IMR-90 (cell line): ENCODE data around the gene KLHL25. TPM values are rescaled to one million over a fixed set of nuclear protein-coding genes. Genes with fewer than 3 reads are reported as not detected.

ENCODE experiments used
- ATAC-seq: fragments of 200-7000 bp; cut with Tn5 transposase; 2 replicates; pipeline ENCODE4 v1.9.1; 2020; ENCODE audit warnings: low read depth, mild to moderate bottlenecking, moderate library complexity
- BruUV-seq: library from RNA; stranded (reverse); fragments of 400-500 nt; replicated peaks from 2 replicates; lab custom pipeline; 2021; lab: Mats Ljungman, UMichigan
- CTCF ChIA-PET: fragments of 300-600 bp; formaldehyde crosslinking; extraction: SDS; loops from one replicate; lab custom pipeline; 2021; ENCODE audit warnings: antibody characterized with exemption; lab: Yijun Ruan, JAX
- POLR2A ChIA-PET: fragments of 300-600 bp; sonication (Branson Sonifier 250); formaldehyde crosslinking; loops from one replicate; lab custom pipeline; 2022; ENCODE audit warnings: antibody characterized with exemption; ENCODE audit not compliant: unreplicated experiment; lab: Charles Lee
- DNase-seq: peaks from one replicate; pipeline ENCODE4 v3.0.0; 2013
- H2AFZ ChIP-seq: replicated peaks from 2 replicates; pipeline ENCODE3; 2013; ENCODE audit warnings: low read length, mild to moderate bottlenecking; ENCODE audit not compliant: poor library complexity
- H2AK5ac ChIP-seq: 2 replicates; pipeline ENCODE4 v1.6.1; 2013; ENCODE audit warnings: low read depth, low read length, inconsistent platforms
- H2AK9ac ChIP-seq: replicated peaks from 2 replicates; pipeline ENCODE3; 2013; ENCODE audit warnings: mild to moderate bottlenecking, low read depth, low read length, moderate library complexity; ENCODE audit not compliant: poor library complexity
- H2BK120ac ChIP-seq: 2 replicates; pipeline ENCODE4 v1.6.1; 2013; ENCODE audit warnings: low read depth, low read length, inconsistent platforms
- H2BK15ac ChIP-seq: 3 replicates; pipeline ENCODE4 v1.6.1; 2013; ENCODE audit warnings: low read depth, low read length, inconsistent platforms
- H2BK20ac ChIP-seq: 2 replicates; pipeline ENCODE4 v1.6.1; 2013; ENCODE audit warnings: low read depth, mild to moderate bottlenecking, inconsistent platforms, low read length, moderate library complexity
- H2BK5ac ChIP-seq: 2 replicates; pipeline ENCODE4 v1.6.1; 2013; ENCODE audit warnings: mild to moderate bottlenecking, low read depth, low read length, inconsistent platforms; ENCODE audit not compliant: poor library complexity, severe bottlenecking
- H3K14ac ChIP-seq: replicated peaks from 2 replicates; pipeline ENCODE4 v1.6.1; 2013; ENCODE audit warnings: low read depth, low read length, inconsistent platforms
- H3K18ac ChIP-seq: 2 replicates; pipeline ENCODE4 v1.6.1; 2013; ENCODE audit warnings: low read depth, low read length, control low read depth
- H3K23ac ChIP-seq: 2 replicates; pipeline ENCODE4 v1.6.1; 2013; ENCODE audit warnings: low read depth, low read length, inconsistent platforms
- H3K27ac ChIP-seq: 2 replicates; pipeline ENCODE4 v1.5.1; 2013; ENCODE audit warnings: mild to moderate bottlenecking, control low read depth, low read length; ENCODE audit not compliant: insufficient read depth
- H3K27me3 ChIP-seq: 2 replicates; pipeline ENCODE4 v1.6.1; 2013; ENCODE audit warnings: low read length; ENCODE audit not compliant: control insufficient read depth, insufficient read depth
- H3K36me3 ChIP-seq: 2 replicates; pipeline ENCODE4 v1.6.1; 2013; ENCODE audit warnings: low read length, mixed read lengths; ENCODE audit not compliant: control insufficient read depth, insufficient read depth
- H3K4ac ChIP-seq: 2 replicates; pipeline ENCODE4 v1.6.1; 2013; ENCODE audit warnings: low read depth, low read length, inconsistent platforms
- H3K4me1 ChIP-seq: 2 replicates; pipeline ENCODE4 v1.6.1; 2013; ENCODE audit warnings: low read length, mixed read lengths; ENCODE audit not compliant: control insufficient read depth, insufficient read depth
- H3K4me2 ChIP-seq: 2 replicates; pipeline ENCODE4 v1.6.1; 2013; ENCODE audit warnings: low read depth, mild to moderate bottlenecking, control low read depth, low read length, moderate library complexity
- H3K4me3 ChIP-seq: 2 replicates; pipeline ENCODE4 v1.5.1; 2013; ENCODE audit warnings: low read depth, mild to moderate bottlenecking, control low read depth, low read length, moderate library complexity; ENCODE audit not compliant: insufficient read depth
- H3K56ac ChIP-seq: 2 replicates; pipeline ENCODE4 v1.6.1; 2013; ENCODE audit warnings: low read length, inconsistent platforms; ENCODE audit not compliant: insufficient read depth; ENCODE audit errors: extremely low read depth
- H3K79me1 ChIP-seq, 2 experiments: 2 replicates each; pipeline ENCODE4 v1.6.1; 2013; ENCODE audit warnings: low read length in 2 of 2, inconsistent platforms in 1 of 2, low read depth in 1 of 2
- H3K9ac ChIP-seq: 2 replicates; pipeline ENCODE4 v1.6.1; 2013; ENCODE audit warnings: low read depth, low read length, control low read depth
- H3K9me1 ChIP-seq: 2 replicates; pipeline ENCODE4 v1.6.1; 2013; ENCODE audit warnings: low read length, inconsistent platforms; ENCODE audit not compliant: insufficient read depth
- H3K9me3 ChIP-seq: 2 replicates; pipeline ENCODE4 v1.6.1; 2013; ENCODE audit warnings: low read length; ENCODE audit not compliant: control insufficient read depth, insufficient read depth
- H4K20me1 ChIP-seq: 2 replicates; pipeline ENCODE4 v1.6.1; 2013; ENCODE audit warnings: low read length, inconsistent platforms; ENCODE audit not compliant: insufficient read depth
- H4K5ac ChIP-seq: 2 replicates; pipeline ENCODE4 v1.6.1; 2013; ENCODE audit warnings: mild to moderate bottlenecking, low read depth, low read length, control low read depth
- H4K8ac ChIP-seq, 2 experiments: 2 replicates each; pipeline ENCODE4 v1.6.1; 2013; ENCODE audit warnings: low read depth in 2 of 2, low read length in 2 of 2, control low read depth in 1 of 2, inconsistent platforms in 1 of 2
- H4K91ac ChIP-seq: 2 replicates; pipeline ENCODE4 v1.6.1; 2013; ENCODE audit warnings: low read depth, low read length, inconsistent platforms; ENCODE audit not compliant: insufficient read depth
- CEBPB ChIP-seq: IDR thresholded peaks from 2 replicates; pipeline ENCODE4 v1.6.1; 2012; ENCODE audit warnings: low read depth, low read length, improper control_type of control experiment
- ELK1 ChIP-seq: fragments of 150-350 bp; IDR thresholded peaks from 2 replicates; pipeline ENCODE4 v1.6.1; 2016; ENCODE audit warnings: low read depth, mild to moderate bottlenecking, low read length, moderate library complexity, borderline replicate concordance
- FOS ChIP-seq: fragments of 150-350 bp; IDR thresholded peaks from 2 replicates; pipeline ENCODE4 v1.6.1; 2016; ENCODE audit warnings: low read depth, low read length
- POLR2A ChIP-seq: IDR thresholded peaks from 2 replicates; pipeline ENCODE4 v1.6.1; 2012; ENCODE audit warnings: mild to moderate bottlenecking, low read depth, low read length
- dilution Hi-C: fragments of 300-500 bp; cut with HindIII; formaldehyde crosslinking; loops from one replicate; pipeline ENCODE4 v1.14.3; 2018; ENCODE audit warnings: low sequenced_read_pairs; ENCODE audit not compliant: unreplicated experiment
- in situ Hi-C: fragments of 300-500 bp; cut with MboI; formaldehyde crosslinking; loops from 3 replicates; pipeline ENCODE4 v1.14.3; 2019; ENCODE audit warnings: low sequenced_read_pairs, inconsistent platforms, mixed read lengths
- intact Hi-C: fragments of 100-400 bp; cut with micrococcal nuclease; formaldehyde crosslinking; loops from 2 replicates; pipeline ENCODE4 v1.10.0; 2022
- polyA plus RNA-seq, 3 experiments: library from polyadenylated mRNA; depleted of rRNA; stranded (reverse); fragments of >200 nt; gene quantifications; 2 replicates each; pipeline ENCODE4 v1.2.3, GENCODE V29; 2012; ENCODE audit warnings: low replicate concordance in 1 of 3
- total RNA-seq: library from RNA; depleted of rRNA; stranded (reverse); fragments of >200 nt; gene quantifications from 2 replicates; pipeline ENCODE4 v1.2.3, GENCODE V29; 2012

KLHL25 gene
- total and polyA plus RNA-seq, 2 of the 4 experiments (the other 2 are of a cell fraction), result 2.7 to 5.6 TPM

GRCh38 chr15:85813234-85813633 is 18.5 kb upstream of the KLHL25 start:
- Histone ChIP-seq H3K56ac (no peak overlapping the region), H4K91ac (no peak overlapping the region), H3K4me3 (no peak overlapping the region), H3K9ac (no peak overlapping the region), H2BK15ac (no peak overlapping the region), H3K9me3 (no peaks in the 10 kb centered on the region), H3K4me1 (no peaks in the 10 kb centered on the region), H3K18ac (no peak overlapping the region), H3K4me2 (no peak overlapping the region), H3K9me1 (no peaks in the 10 kb centered on the region), H4K20me1 (no peaks in the 10 kb centered on the region), H2AFZ (no peak overlapping the region), H2BK120ac (no peak overlapping the region), H3K4ac (no peak overlapping the region), H2BK5ac (no peak overlapping the region), H4K5ac (no peak overlapping the region), H3K27ac (no peak overlapping the region), H2AK5ac (no peak overlapping the region), H3K79me1 (no peaks in the 10 kb centered on the region), H3K36me3 (no peaks in the 10 kb centered on the region), H3K27me3 (peaks cover 2% of the 10 kb centered on the region), H3K23ac (no peak overlapping the region), H2BK20ac (no peak overlapping the region), H4K8ac (no peak overlapping the region), H2AK9ac (no peak overlapping the region), H3K14ac (no peak overlapping the region)
- CTCF ChIA-PET, result no interaction called here
- dilution Hi-C loops (no loop called here), intact Hi-C loops (no loop called here), in situ Hi-C loops (no loop called here)
- POLR2A ChIA-PET, result no interaction called here
- ATAC-seq (no peak), DNase-seq (no peak)
- TF ChIP-seq FOS (no peak), CEBPB (no peak), ELK1 (no peak), POLR2A (no peak)
- no TSS peak for BruUV-seq
